HG03135 (cell line): Measurements from ENCODE around the gene PIP5K1A.

ENCODE experiments used
- ATAC-seq: cut with Tn5 transposase; IDR thresholded peaks from one replicate; pipeline ENCODE4 v1.9.1; 2021; ENCODE audit warnings: mild to moderate bottlenecking, moderate library complexity; ENCODE audit not compliant: unreplicated experiment

Gene PIP5K1A

DNA sequence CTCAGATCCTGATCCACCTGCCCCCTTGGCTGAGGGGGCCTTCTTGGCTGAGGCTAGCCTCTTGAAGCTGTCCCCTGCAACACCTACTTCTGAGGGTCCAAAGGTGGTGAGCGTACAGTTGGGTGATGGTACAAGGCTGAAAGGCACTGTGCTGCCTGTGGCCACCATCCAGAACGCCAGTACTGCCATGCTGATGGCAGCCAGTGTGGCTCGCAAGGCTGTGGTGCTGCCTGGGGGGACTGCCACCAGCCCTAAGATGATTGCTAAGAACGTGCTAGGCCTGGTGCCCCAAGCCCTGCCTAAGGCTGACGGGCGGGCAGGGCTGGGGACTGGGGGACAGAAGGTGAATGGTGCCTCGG is 89.0 kb downstream of the PIP5K1A start:
- no peak for ATAC-seq

DNA sequence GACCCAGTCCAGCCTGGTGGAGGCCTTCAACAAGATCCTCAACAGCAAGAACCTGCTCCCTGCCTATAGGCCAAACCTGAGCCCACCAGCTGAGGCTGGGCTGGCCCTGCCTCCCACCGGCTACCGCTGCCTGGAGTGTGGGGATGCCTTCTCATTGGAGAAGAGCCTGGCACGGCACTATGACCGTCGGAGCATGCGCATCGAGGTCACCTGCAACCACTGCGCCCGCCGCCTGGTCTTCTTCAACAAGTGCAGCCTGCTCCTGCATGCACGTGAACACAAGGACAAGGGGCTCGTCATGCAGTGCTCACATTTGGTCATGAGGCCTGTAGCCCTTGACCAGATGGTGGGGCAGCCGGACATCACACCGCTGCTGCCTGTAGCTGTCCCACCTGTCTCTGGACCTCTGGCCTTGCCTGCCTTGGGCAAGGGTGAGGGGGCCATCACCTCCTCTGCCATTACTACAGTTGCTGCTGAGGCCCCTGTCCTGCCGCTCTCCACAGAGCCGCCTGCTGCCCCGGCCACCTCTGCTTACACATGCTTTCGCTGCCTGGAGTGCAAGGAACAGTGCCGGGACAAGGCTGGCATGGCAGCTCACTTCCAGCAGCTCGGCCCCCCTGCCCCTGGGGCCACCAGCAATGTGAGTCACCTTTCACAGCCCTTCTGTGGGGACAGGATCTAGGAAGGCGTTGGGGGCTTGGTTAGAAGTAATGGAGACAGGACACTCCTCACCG is 89.6 kb downstream of the PIP5K1A start:
- no peak for ATAC-seq

DNA sequence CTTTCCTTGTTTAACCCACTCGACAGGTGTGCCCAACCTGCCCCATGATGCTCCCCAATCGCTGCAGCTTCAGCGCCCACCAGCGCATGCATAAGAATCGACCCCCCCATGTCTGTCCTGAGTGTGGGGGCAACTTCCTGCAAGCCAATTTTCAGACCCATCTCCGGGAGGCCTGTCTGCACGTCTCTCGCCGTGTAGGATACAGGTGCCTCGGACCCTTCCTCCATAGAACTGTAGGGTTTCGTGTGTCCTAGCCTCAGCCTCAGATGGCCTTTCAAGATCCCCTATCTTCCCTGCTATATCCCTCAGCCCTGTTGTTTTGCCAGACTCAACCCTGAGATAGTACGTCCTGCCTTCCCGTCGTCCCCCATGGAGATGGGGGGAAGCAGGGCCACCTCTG is 90.2 kb downstream of the PIP5K1A start:
- no peak for ATAC-seq

DNA sequence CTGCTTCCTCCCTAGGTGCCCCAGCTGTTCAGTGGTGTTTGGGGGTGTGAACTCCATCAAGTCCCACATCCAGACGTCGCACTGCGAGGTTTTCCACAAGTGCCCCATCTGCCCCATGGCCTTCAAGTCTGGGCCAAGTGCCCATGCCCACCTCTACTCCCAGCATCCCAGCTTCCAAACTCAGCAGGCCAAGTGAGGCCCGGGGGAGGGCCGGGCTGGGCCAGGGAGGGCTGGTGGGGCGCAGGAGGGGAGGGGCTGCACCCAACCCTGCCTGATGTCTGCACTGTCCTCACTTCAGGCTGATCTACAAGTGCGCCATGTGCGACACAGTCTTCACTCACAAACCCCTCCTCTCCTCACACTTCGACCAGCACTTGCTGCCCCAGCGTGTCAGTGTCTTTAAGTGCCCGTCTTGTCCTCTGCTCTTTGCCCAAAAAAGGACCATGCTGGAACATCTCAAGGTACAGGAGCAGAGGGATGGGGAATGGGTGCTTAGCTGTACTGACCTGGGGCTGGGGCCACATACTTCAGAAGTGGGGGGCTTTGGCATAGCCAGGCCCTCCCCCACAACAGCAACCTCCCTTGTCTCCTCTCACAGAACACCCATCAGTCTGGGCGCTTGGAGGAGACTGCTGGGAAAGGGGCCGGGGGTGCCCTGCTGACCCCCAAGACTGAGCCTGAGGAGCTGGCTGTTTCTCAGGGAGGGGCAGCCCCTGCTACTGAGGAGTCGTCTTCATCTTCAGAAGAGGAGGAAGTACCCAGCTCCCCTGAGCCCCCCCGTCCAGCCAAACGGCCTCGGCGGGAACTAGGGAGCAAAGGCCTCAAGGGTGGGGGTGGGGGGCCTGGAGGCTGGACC is 91.0 kb downstream of the PIP5K1A start:
- ATAC-seq: no peak

DNA sequence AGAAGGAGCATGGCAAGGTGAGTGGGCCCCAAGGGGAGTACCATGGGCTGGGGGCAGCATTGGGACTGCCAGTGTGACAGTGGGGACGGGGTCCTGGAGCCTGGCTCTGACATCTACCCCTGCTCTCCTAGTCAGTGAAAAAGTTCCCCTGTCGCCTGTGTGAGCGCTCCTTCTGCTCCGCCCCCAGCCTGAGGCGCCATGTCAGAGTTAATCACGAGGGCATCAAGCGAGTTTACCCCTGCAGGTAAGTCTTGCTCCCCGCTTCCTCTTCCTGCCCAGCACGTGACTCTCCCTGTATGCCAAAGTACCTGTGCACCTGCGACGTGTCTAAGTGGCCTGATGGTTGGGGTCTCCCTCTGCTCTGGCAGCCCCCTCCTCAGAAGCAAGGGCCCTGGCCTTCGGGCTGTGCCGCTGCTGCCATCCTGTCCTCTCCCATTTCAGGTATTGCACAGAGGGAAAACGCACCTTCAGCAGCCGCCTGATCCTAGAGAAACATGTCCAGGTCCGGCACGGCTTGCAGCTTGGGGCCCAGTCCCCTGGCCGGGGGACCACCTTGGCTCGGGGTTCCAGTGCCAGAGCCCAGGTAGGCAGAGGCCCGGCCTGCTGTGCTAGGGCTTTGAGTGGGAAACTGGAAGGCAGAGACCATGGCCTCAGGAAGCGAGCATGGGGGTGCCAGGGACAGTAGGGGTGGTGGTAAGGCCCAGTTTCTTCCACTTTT is 91.8 kb downstream of the PIP5K1A start:
- ATAC-seq: no peak

DNA sequence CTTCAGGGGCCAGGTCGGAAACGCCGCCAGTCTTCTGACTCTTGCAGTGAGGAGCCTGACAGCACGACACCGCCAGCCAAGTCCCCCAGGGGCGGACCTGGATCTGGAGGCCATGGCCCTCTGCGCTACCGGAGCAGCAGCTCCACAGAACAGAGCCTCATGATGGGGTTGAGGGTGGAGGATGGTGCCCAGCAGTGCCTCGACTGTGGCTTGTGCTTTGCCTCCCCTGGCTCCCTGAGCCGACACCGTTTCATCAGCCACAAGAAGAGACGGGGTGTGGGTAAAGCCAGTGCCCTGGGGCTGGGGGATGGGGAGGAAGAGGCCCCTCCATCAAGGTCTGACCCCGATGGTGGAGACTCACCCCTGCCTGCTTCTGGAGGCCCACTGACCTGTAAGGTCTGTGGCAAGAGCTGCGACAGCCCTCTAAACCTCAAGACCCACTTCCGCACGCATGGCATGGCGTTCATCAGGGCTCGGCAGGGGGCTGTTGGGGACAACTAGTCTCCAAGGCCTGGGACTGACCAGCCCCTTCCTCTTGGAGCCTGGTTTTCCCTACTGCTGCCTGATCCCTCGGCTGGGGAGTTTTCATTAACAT is 92.5 kb downstream of the PIP5K1A start:
- ATAC-seq: no peak

DNA sequence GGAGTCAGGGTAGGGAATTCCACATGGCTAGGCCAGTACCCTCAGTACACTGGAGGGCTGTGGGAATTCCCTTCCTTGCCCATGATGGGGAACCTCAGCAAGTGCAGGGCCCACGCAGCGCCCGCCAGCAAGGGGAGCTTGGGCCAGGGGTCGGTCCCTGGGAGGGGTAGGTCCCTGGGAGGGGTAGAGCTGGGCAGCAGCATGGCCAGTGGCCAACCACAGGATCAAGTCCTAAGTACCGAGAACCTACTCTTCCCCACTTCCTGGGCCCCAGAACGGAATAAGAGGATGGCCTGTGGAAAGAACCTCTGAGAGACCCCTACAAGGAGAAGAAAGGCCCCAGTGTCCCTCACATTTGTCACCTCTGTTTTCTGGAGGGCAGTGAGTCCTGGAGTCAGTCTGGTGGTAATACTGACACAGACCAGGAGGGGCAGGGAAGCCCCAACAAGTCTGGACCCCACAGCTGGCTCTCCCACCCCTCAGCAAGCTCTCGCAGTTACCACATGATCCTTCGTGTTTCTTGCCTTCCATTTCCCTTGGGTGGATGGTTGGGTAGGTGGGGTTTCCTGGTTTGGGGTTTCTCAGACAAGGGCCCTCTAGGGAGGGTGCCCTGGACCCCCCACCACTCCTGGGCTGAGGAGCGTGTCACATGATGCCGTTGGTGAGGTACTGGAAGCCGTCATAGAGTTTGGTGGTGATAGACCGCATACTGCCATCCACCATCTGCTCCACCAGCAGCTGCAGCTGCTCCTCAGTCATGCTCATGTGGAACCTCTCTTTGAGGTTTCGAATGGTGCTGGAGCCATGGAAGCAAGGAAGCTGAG is 94.1 kb downstream of the PIP5K1A start:
- ATAC-seq: no peak

DNA sequence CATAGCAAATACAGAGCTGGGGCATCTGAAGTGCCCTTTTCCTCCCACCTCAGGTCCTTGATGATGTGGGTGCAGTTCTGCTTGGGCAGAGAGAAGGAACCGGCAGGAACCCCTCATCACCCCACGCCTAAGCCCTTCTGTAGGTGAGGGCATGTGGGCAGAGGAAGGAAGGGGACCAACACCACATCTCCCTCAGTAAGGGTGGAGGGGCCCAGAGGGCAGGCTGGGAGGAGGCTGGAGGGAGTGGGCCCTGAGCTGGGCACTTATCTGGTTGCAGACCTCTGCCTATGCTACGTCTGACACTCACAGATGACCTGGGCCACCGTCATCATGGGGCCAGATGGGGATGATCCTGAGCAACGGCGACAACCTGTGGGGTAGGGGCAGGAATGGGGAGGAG is 94.7 kb downstream of the PIP5K1A start:
- no peak for ATAC-seq

DNA sequence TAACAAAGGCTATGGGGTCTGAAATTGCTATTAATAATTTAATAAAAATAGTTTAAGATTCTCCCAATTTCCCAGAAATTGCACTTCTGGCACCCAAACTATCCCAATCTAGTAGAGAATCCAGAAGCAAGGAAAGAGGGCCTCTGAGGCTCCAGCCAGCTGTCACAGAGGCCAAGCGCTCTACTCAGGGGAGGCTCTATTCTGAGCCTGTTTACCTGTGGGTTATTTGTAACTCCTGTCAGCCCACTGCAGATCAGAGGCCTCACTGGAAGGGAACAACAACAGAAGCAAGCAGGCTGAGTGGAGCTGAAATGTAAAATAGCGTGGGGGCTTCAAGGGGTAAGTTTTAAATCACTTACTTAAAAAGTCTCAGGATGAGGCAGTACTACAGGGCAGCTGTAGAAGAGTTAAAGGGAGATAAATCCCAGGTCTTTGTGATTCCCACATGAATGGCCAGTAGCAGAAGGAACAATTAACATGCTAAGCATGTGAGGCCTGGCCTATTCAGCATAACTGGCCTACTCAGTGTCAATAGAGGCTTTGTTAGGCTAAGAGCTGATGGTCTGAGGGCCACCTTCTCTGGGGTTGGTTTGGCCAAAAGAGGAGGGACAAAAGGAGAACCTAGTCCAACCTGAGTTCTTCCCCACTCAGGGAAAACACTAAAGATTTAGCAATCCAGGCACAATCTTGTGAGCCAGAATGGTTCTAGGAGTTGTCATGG is 96.5 kb downstream of the PIP5K1A start:
- no peak for ATAC-seq
